ENCODE measurements around the gene PPFIA2.

The PPFIA2 gene

DNA sequence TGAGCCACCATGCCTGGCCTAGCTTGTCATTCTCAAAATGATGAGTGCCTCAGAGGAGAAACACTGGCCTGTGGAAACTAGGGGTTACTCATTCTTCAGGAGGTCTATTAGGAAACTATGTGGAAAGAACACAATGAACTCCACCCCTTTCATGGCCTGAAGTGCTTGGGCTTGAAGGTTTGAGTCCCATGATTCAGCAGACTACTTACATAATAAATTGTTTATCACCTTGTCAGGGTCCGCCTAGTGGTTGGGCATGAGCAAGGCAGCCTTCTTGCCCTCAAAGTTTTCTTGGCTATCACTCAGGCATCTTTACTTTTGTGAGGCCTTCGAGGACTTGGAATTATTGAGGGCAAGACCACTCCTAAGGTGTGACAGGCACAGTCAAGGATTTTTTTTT, 430.1 kb downstream of the PPFIA2 start:
- Histone ChIP-seq H3K27me3 (no peaks in the 10 kb centered on the region), H3K4me3 (ENCODE audit: low read depth, low read length) (no peak overlapping the region), H3K4me1 (no peaks in the 10 kb centered on the region), H3K9me3 (no peaks in the 10 kb centered on the region), H3K36me3 (no peaks in the 10 kb centered on the region)
- TF ChIP-seq, protein P1, sequence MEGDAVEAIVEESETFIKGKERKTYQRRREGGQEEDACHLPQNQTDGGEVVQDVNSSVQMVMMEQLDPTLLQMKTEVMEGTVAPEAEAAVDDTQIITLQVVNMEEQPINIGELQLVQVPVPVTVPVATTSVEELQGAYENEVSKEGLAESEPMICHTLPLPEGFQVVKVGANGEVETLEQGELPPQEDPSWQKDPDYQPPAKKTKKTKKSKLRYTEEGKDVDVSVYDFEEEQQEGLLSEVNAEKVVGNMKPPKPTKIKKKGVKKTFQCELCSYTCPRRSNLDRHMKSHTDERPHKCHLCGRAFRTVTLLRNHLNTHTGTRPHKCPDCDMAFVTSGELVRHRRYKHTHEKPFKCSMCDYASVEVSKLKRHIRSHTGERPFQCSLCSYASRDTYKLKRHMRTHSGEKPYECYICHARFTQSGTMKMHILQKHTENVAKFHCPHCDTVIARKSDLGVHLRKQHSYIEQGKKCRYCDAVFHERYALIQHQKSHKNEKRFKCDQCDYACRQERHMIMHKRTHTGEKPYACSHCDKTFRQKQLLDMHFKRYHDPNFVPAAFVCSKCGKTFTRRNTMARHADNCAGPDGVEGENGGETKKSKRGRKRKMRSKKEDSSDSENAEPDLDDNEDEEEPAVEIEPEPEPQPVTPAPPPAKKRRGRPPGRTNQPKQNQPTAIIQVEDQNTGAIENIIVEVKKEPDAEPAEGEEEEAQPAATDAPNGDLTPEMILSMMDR (IDR thresholded peaks at IDR 0.05; ENCODE audit: low read depth, low read length), result peak; percentile 54
- peak; percentile 24 for DNase-seq

DNA sequence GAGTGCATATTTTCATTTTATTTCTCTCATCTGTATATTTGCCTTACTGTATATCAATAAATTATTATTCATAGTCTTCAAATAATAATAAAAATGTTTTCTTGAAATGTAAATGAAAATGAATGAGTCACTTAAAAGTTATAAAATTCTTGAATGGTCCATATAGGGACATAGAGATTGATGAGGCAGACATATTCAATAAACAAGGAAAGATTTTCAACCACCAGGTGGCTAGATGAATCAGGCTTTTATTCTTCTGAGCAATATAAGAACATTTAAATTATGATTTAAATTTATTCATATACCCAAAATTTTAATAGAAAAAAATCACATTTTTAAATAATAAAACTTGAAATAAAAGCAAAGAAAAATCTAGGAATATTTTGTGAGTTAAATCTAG, 431.7 kb downstream of the PPFIA2 start:
- no peak overlapping the region for H3K4me3 ChIP-seq (ENCODE audit: low read depth, low read length)
- H3K27me3 ChIP-seq, result no peaks in the 10 kb centered on the region; the same call in 1 of the 2 replicates
- no peaks in the 10 kb centered on the region for H3K4me1 ChIP-seq
- H3K9me3 ChIP-seq, result no peaks in the 10 kb centered on the region
- TF ChIP-seq, protein P1 (IDR thresholded peaks at IDR 0.05; ENCODE audit: low read depth, low read length), result no peak
- no peak for DNase-seq
- no peaks in the 10 kb centered on the region for H3K36me3 ChIP-seq

DNA sequence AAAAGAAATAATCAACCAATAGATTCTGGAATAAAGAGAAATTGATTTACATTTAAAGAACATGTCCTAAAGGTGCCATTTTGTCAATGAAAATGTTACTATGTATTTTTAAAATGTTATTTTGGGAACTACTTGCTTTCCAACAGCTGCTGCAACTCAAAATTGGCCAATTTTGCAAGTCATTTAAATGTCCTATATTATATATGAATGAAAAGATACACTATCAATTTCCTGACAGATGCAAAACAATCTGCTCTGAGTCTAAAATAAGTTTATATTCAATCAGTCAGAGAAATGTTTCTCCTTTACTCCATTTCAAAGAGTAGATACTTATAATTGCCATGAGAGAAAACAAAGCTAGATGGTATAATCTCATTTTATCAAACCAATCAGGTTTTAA, 434.1 kb downstream of the PPFIA2 start:
- no peaks in the 10 kb centered on the region; the same call in 1 of the 2 replicates for H3K27me3 ChIP-seq
- no peak overlapping the region for H3K4me3 ChIP-seq (ENCODE audit: low read depth, low read length)
- H3K9me3 ChIP-seq, result no peaks in the 10 kb centered on the region
- TF ChIP-seq, protein P1 (IDR thresholded peaks at IDR 0.05; ENCODE audit: low read depth, low read length), result no peak
- no peak for DNase-seq
- H3K4me1 ChIP-seq, result no peaks in the 10 kb centered on the region
- H3K36me3 ChIP-seq, result no peaks in the 10 kb centered on the region

DNA sequence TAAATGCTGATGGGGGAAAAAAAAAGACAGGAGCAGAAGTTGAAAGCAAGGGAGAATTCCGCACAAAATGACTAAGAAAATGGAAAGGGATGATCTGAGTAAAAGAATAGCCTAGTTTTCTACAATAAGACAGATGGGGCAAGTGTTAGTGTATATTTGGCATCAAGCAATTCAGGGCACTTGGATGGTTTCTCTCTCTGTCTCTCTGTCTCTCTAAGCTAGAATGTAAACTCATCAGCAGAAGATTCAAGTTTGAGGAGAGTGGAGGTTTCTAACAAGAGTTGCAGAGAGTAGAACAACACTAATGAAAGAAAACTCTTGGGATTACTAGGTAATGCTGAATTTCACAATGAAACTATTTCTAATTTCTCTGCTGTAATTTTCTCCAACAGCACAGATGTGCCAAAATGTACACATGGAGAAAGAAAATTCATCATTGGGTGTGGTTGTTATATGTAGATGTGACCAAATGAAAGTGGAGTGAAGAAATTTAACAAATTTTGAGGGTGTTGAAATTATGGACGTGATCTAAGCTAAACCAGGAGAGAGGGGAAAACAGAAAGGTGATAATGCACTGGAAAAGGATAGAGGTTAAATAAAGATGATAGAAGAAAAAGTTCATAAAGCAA, 444.1 kb downstream of the PPFIA2 start:
- no peaks in the 10 kb centered on the region for H3K4me1 ChIP-seq
- no peaks in the 10 kb centered on the region for H3K9me3 ChIP-seq
- DNase-seq, result no peak
- H3K36me3 ChIP-seq, result no peaks in the 10 kb centered on the region
- TF ChIP-seq, protein P1 (IDR thresholded peaks at IDR 0.05; ENCODE audit: low read depth, low read length), result no peak
- no peak overlapping the region for H3K4me3 ChIP-seq (ENCODE audit: low read depth, low read length)
- H3K27me3 ChIP-seq, result 0 out of 2 replicates have a peak, but pooled peaks cover 2% of the 10 kb centered on the region

DNA sequence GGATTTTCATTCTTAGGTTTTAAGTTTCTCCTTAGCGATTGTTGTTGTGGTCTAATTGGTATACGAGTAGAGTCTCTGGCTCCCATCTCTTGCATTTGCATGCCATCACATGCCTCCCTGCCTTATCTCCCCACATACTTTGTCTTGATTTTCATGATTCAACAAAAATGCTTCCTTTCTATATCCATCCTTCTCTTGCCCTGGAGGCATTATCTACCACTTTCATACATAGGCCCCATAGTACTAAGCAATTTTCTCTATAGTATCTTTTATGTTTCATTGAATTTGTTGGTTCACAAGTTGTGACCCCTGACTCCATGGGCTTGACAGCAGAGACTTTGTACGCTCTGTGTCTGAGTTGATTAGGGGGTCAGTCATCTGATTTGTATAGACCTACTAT, 455.2 kb downstream of the PPFIA2 start:
- TF ChIP-seq, protein P1 (IDR thresholded peaks at IDR 0.05; ENCODE audit: low read depth, low read length), result no peak
- no peak for DNase-seq
- H3K4me3 ChIP-seq (ENCODE audit: low read depth, low read length), result no peak overlapping the region
- H3K4me1 ChIP-seq, result no peaks in the 10 kb centered on the region
- no peaks in the 10 kb centered on the region for H3K36me3 ChIP-seq
- no peaks in the 10 kb centered on the region for H3K9me3 ChIP-seq
- H3K27me3 ChIP-seq, result no peaks in the 10 kb centered on the region

DNA sequence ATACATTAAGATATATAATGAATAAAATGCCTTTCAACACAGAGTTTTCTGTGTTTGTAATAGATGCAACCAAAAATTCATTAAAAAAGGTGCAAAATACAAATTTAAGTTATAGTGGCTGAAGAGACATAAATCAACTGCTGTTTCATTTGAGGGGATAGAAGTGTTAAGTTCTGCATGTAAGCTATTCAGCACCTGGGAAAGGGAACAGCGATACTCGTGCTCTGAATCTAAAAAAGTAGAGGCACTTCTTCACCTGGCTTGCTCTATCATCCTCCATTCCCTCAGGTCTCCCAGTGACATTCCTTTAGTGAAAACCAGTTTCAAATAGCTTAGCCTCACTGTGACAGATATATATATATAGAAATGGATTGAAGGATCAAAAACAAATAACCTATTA, 458.7 kb downstream of the PPFIA2 start:
- DNase-seq, result no peak
- no peaks in the 10 kb centered on the region; the same call in 1 of the 2 replicates for H3K27me3 ChIP-seq
- TF ChIP-seq, protein P1 (IDR thresholded peaks at IDR 0.05; ENCODE audit: low read depth, low read length), result no peak
- no peaks in the 10 kb centered on the region for H3K4me1 ChIP-seq
- no peak overlapping the region for H3K4me3 ChIP-seq (ENCODE audit: low read depth, low read length)
- H3K36me3 ChIP-seq, result no peaks in the 10 kb centered on the region
- no peaks in the 10 kb centered on the region for H3K9me3 ChIP-seq
